PC-9 (cell line): ENCODE results near the gene ATP5ME.

Source experiments
- EZH2 ChIP-seq: fragments of 200-600 bp; sonication (generic); IDR thresholded peaks from 2 replicates; pipeline ENCODE4 v1.8.0; 2017; ENCODE audit warnings: antibody characterized with exemption, low read depth
- TF ChIP-seq, protein P1 (sequence below): fragments of 200-600 bp; sonication (generic); conservative IDR thresholded peaks from 2 replicates; pipeline ENCODE4 v1.6.1; 2017; ENCODE audit warnings: mixed run types, antibody characterized with exemption, mild to moderate bottlenecking, moderate library complexity

DNA sequence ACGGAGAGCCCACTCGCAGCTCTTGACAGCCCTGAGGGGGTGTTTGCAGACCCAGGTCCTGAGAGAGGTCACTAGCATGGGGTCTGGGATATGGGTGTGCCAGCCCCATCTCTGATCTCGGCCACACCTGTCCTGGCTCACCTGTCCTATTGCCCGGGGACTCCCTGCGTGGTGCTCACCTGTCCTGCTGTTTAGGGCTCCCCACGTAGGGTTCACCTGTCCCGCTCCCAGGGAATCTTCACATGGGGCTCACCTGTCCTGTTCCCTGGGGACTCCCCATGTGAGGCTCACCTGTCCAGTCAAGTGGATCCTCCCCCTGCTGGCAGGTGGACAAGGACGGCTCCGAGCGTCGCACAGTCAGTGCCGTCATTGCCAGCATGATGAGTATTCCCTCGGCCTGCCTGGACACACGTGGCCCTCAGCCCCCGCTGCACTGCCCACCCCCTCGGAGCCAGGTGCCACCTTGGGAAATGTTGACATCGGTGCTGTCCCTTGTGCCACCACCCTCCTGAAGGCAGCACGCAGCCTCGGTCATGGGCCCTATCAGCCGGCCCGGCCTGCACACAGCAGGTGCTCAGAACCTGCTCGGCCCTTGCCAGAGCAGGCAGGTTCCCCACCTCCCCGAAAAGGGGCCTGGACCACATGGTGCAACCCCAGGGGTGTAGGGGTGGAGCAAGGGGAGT lies 8.6 kb upstream of the ATP5ME start:
- TF ChIP-seq, protein P1, sequence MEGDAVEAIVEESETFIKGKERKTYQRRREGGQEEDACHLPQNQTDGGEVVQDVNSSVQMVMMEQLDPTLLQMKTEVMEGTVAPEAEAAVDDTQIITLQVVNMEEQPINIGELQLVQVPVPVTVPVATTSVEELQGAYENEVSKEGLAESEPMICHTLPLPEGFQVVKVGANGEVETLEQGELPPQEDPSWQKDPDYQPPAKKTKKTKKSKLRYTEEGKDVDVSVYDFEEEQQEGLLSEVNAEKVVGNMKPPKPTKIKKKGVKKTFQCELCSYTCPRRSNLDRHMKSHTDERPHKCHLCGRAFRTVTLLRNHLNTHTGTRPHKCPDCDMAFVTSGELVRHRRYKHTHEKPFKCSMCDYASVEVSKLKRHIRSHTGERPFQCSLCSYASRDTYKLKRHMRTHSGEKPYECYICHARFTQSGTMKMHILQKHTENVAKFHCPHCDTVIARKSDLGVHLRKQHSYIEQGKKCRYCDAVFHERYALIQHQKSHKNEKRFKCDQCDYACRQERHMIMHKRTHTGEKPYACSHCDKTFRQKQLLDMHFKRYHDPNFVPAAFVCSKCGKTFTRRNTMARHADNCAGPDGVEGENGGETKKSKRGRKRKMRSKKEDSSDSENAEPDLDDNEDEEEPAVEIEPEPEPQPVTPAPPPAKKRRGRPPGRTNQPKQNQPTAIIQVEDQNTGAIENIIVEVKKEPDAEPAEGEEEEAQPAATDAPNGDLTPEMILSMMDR, result no peak
- no peak for TF ChIP-seq EZH2
